Natural killer cell (primary cell): ENCODE results near the gene OSBP2. TPM values are rescaled to one million over a fixed set of nuclear protein-coding genes. Genes with fewer than 3 reads are reported as not detected.
A peak's percentile ranks its signal among the peaks of the same experiment; 100 is the strongest.

Experiments used
- ATAC-seq, 3 donors: fragments of 150-1000 bp in 2 of 3; fragments of 200-7000 bp in 1 of 3; cut with Tn5 transposase; 1 replicate in 1 of 3; 2 replicates in 2 of 3; pipeline ENCODE4 v1.10.0; 2021; ENCODE audit warnings: mild to moderate bottlenecking in 2 of 3, moderate library complexity in 2 of 3
- DNase-seq, 2 donors: peaks; one replicate each; pipeline versions ENCODE4 v3.0.0 to v3.0.0-alpha.2; 2013 to 2021; ENCODE audit warnings: mixed read lengths in 1 of 2
- H3K27ac ChIP-seq: one replicate; pipeline ENCODE4 v1.5.1; 2013; ENCODE audit warnings: mild to moderate bottlenecking, low read length
- H3K27me3 ChIP-seq: one replicate; pipeline ENCODE4 v1.6.1; 2013; ENCODE audit warnings: low read length; ENCODE audit not compliant: control insufficient read depth, insufficient read depth
- H3K36me3 ChIP-seq: one replicate; pipeline ENCODE4 v1.6.1; 2013; ENCODE audit warnings: low read length; ENCODE audit not compliant: control insufficient read depth, insufficient read depth
- H3K4me1 ChIP-seq: one replicate; pipeline ENCODE4 v1.6.1; 2013; ENCODE audit warnings: low read length; ENCODE audit not compliant: control insufficient read depth, insufficient read depth
- H3K4me3 ChIP-seq: one replicate; pipeline ENCODE4 v1.5.1; 2013; ENCODE audit warnings: low read length
- H3K9me3 ChIP-seq: one replicate; pipeline ENCODE4 v1.6.1; 2013; ENCODE audit warnings: low read length; ENCODE audit not compliant: control insufficient read depth, insufficient read depth
- H3K27ac Mint-ChIP-seq, 2 donors: one replicate each; pipeline ENCODE4 v1.8.0; 2022; ENCODE audit warnings: mild to moderate bottlenecking in 2 of 2, mixed read lengths in 2 of 2, moderate library complexity in 1 of 2
- H3K27me3 Mint-ChIP-seq, 2 donors: one replicate each; pipeline ENCODE4 v1.8.0; 2022; ENCODE audit warnings: low read depth in 2 of 2, mixed read lengths in 2 of 2
- H3K36me3 Mint-ChIP-seq: one replicate; pipeline ENCODE4 v1.8.0; 2022; ENCODE audit warnings: mixed read lengths
- H3K4me1 Mint-ChIP-seq, 2 donors: one replicate each; pipeline ENCODE4 v1.8.0; 2022; ENCODE audit warnings: mixed read lengths in 2 of 2
- H3K4me3 Mint-ChIP-seq: one replicate; pipeline ENCODE4 v1.8.0; 2022; ENCODE audit warnings: mild to moderate bottlenecking, moderate library complexity, mixed read lengths
- H3K9me3 Mint-ChIP-seq, 2 donors: one replicate each; pipeline ENCODE4 v1.8.0; 2022; ENCODE audit warnings: mixed read lengths in 2 of 2
- CTCF ChIP-seq: fragments of 200-600 bp; IDR thresholded peaks from one replicate; pipeline ENCODE4 v1.8.0; 2022; ENCODE audit warnings: antibody characterized with exemption
- WGBS: methylation state at CpG from one replicate; pipeline ENCODE4 v1.1.7; 2013; ENCODE audit warnings: missing lambda C conversion rate; ENCODE audit not compliant: insufficient coverage; 5-methylcytosine and 5-hydroxymethylcytosine counted together
- intact Hi-C: fragments of 100-400 bp; cut with micrococcal nuclease; formaldehyde crosslinking; loops from one replicate; pipeline ENCODE4 v1.14.2; 2022
- total RNA-seq, 4 donors: library from RNA; stranded (reverse); fragments of 120-200 nt in 1 of 4; gene quantifications; one replicate each; pipeline versions ENCODE4 v1.2.3 to v1.2.4, GENCODE V29; 2013 to 2022

The OSBP2 gene
- total RNA-seq, 3 donors from 2014 or later (not counting 1 experiment from before 2014, with no cell fraction given): 0.65 to 1.2 (median 0.79) TPM

- no peaks in the 10 kb centered on the region for H3K9me3 ChIP-seq
- no peak for TF ChIP-seq CTCF
- Mint-ChIP-seq H3K27me3 (peaks cover 0 to 3% of the 10 kb centered on the region in 2 donors), H3K4me1 (no peaks in the 10 kb centered on the region), H3K36me3 (no peaks in the 10 kb centered on the region), H3K27ac (no peak overlapping the region), H3K9me3 (no peaks in the 10 kb centered on the region), H3K4me3 (no peak overlapping the region)
- 82% methylated on average over 1 of the region's 1 CpG for WGBS
- H3K27ac ChIP-seq: no peak overlapping the region
- DNase-seq (no peak), ATAC-seq (no peak)
- intact Hi-C loops: no loop called here
- no peak overlapping the region for H3K4me3 ChIP-seq
- no peaks in the 10 kb centered on the region for H3K36me3 ChIP-seq
- H3K27me3 ChIP-seq: no peaks in the 10 kb centered on the region
- H3K4me1 ChIP-seq: no peaks in the 10 kb centered on the region
These were observed 58.1 kb downstream of the OSBP2 start for GRCh38 chr22:30752771-30753170.

DNA sequence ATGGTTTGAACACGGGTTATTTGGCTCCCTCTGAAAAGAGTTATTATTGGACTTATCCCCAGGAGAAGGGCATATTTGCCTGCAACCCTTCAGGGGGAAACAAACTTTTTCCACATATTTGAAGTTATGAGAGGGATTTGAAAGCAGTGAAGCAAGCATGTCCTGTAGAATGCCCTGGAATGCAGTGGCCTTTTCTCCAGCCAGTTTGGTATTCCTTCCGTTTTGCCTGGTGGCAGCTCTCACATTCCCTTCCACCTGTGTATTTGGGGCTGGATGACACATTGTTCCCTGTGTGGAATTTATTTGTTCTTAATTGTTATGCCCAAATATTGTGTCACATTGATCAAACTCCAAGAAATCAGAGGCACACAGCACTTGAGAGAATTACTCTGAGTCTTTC lies 59.0 kb downstream of the OSBP2 start:
- no peaks in the 10 kb centered on the region for H3K9me3 ChIP-seq
- H3K4me3 Mint-ChIP-seq: no peak overlapping the region
- 80% methylated on average over 2 of the region's 2 CpGs for WGBS
- no peaks in the 10 kb centered on the region for H3K9me3 Mint-ChIP-seq
- peaks cover 0 to 3% of the 10 kb centered on the region in 2 donors for H3K27me3 Mint-ChIP-seq
- H3K4me3 ChIP-seq: no peak overlapping the region
- H3K27me3 ChIP-seq: no peaks in the 10 kb centered on the region
- H3K36me3 Mint-ChIP-seq: no peaks in the 10 kb centered on the region
- TF ChIP-seq CTCF: no peak
- DNase-seq (no peak), ATAC-seq (no peak)
- no peaks in the 10 kb centered on the region for H3K4me1 ChIP-seq
- intact Hi-C loops: no loop called here
- no peak overlapping the region for H3K27ac ChIP-seq
- H3K36me3 ChIP-seq: no peaks in the 10 kb centered on the region
- no peak overlapping the region for H3K27ac Mint-ChIP-seq
- no peaks in the 10 kb centered on the region for H3K4me1 Mint-ChIP-seq

DNA sequence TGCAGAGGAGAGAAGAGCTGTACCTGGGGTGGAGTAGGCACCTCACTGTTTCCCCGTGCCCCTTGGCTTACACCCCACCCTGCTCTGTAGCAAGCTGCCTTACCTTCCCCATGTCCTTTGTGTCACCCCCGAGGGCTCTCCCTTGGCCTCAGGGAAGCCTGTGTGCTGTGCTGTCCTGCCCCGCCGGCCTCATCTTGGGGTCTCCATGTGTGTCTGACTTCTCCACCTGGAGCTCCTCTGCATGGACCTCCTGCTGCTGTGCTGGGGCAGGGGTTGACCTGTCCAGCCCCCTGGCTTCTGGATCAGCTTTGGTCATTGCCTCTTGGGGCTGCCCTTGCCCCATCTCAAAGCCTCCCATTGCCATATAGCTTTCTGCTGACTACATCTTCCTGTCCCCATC lies 59.8 kb downstream of the OSBP2 start:
- Histone ChIP-seq H3K4me3 (no peak overlapping the region), H3K4me1 (no peaks in the 10 kb centered on the region), H3K9me3 (no peaks in the 10 kb centered on the region), H3K27me3 (no peaks in the 10 kb centered on the region), H3K36me3 (no peaks in the 10 kb centered on the region), H3K27ac (no peak overlapping the region)
- H3K9me3 Mint-ChIP-seq: no peaks in the 10 kb centered on the region
- H3K27me3 Mint-ChIP-seq: peaks cover 0 to 3% of the 10 kb centered on the region in 2 donors
- H3K27ac Mint-ChIP-seq: no peak overlapping the region
- intact Hi-C loops: no loop called here
- H3K36me3 Mint-ChIP-seq: no peaks in the 10 kb centered on the region
- ATAC-seq (peak in 1 of 3 donors; percentile 6), DNase-seq (no peak)
- no peak for TF ChIP-seq CTCF
- H3K4me1 Mint-ChIP-seq: no peaks in the 10 kb centered on the region
- 98% methylated on average over 4 of the region's 4 CpGs for WGBS
- H3K4me3 Mint-ChIP-seq: no peak overlapping the region
